ENCODE results near the gene FGD4. TPM values are rescaled to one million over a fixed set of nuclear protein-coding genes. Genes with fewer than 3 reads are reported as not detected.

Gene FGD4
- total and polyA plus RNA-seq, 4 donors, result 4.8 to 64.6 (median 24.2) TPM

- H3K9me3 ChIP-seq (ENCODE audit: control insufficient read depth in 4 of 4, insufficient read depth in 3 of 4, low read length in 3 of 4), result no peaks in the 10 kb centered on the region
- H3K4me3 ChIP-seq, result no peak overlapping the region
- no peak overlapping the region for H3K27ac ChIP-seq (ENCODE audit: low read depth in 1 of 2, low read length in 1 of 2)
- no peak overlapping the region for H3K9ac ChIP-seq (ENCODE audit: insufficient read depth in 1 of 2, low read length in 2 of 2)
- H3K27me3 ChIP-seq (ENCODE audit: control insufficient read depth in 3 of 3, insufficient read depth in 3 of 3, low read length in 2 of 3), result no peaks in the 10 kb centered on the region
- DNase-seq (no peak), ATAC-seq (ENCODE audit: insufficient read depth, low FRiP score) (no peak)
- peaks cover 0 to 15% (median 0%) of the 10 kb centered on the region in 5 donors for H3K4me1 ChIP-seq (ENCODE audit: control insufficient read depth in 5 of 5, insufficient read depth in 5 of 5, low read length in 5 of 5)
- WGBS, 2 donors, result 59 to 78% methylated on average over 1 of the region's 1 CpG
- H3K36me3 ChIP-seq (ENCODE audit: control insufficient read depth in 4 of 4, insufficient read depth in 4 of 4, low read length in 4 of 4), result no peaks in the 10 kb centered on the region
- TF ChIP-seq, protein P1, sequence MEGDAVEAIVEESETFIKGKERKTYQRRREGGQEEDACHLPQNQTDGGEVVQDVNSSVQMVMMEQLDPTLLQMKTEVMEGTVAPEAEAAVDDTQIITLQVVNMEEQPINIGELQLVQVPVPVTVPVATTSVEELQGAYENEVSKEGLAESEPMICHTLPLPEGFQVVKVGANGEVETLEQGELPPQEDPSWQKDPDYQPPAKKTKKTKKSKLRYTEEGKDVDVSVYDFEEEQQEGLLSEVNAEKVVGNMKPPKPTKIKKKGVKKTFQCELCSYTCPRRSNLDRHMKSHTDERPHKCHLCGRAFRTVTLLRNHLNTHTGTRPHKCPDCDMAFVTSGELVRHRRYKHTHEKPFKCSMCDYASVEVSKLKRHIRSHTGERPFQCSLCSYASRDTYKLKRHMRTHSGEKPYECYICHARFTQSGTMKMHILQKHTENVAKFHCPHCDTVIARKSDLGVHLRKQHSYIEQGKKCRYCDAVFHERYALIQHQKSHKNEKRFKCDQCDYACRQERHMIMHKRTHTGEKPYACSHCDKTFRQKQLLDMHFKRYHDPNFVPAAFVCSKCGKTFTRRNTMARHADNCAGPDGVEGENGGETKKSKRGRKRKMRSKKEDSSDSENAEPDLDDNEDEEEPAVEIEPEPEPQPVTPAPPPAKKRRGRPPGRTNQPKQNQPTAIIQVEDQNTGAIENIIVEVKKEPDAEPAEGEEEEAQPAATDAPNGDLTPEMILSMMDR (IDR thresholded peaks at IDR 0.05; ENCODE audit: control extremely low read depth, extremely low read depth), result no peak
Observed at GRCh38 chr12:32515137-32515873, 115.9 kb downstream of the FGD4 start.

DNA sequence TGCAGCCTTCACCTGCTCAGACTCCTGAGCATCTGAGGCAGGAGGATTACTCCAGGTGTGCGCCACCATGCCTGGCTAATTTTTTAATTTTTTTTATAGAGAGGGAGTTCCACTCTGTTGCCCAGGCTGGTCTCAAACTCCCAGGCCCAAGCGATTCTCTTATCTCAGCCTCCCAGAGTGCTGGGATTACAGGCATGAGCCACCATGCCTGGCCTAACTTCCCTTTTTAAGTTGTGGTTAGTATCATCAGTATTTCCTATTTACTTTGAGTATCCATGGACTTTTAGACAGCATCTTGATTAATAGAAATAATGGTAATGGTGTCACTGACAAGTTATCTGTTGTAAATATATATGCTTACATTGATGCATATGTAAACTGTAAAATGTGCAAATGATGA lies 116.9 kb downstream of the FGD4 start:
- ATAC-seq (ENCODE audit: insufficient read depth, low FRiP score) (no peak), DNase-seq (no peak)
- Histone ChIP-seq H3K36me3 (ENCODE audit: control insufficient read depth in 4 of 4, insufficient read depth in 4 of 4, low read length in 4 of 4) (no peaks in the 10 kb centered on the region), H3K27me3 (ENCODE audit: control insufficient read depth in 3 of 3, insufficient read depth in 3 of 3, low read length in 2 of 3) (no peaks in the 10 kb centered on the region), H3K9me3 (ENCODE audit: control insufficient read depth in 4 of 4, insufficient read depth in 3 of 4, low read length in 3 of 4) (no peaks in the 10 kb centered on the region), H3K27ac (ENCODE audit: low read depth in 1 of 2, low read length in 1 of 2) (no peak overlapping the region), H3K9ac (ENCODE audit: insufficient read depth in 1 of 2, low read length in 2 of 2) (no peak overlapping the region), H3K4me3 (no peak overlapping the region), H3K4me1 (ENCODE audit: control insufficient read depth in 5 of 5, insufficient read depth in 5 of 5, low read length in 5 of 5) (peaks cover 0 to 11% (median 0%) of the 10 kb centered on the region in 5 donors)
- TF ChIP-seq, protein P1 (IDR thresholded peaks at IDR 0.05; ENCODE audit: control extremely low read depth, extremely low read depth), result no peak
- 40 to 61% methylated on average over 2 of the region's 2 CpGs for WGBS, 2 donors

DNA sequence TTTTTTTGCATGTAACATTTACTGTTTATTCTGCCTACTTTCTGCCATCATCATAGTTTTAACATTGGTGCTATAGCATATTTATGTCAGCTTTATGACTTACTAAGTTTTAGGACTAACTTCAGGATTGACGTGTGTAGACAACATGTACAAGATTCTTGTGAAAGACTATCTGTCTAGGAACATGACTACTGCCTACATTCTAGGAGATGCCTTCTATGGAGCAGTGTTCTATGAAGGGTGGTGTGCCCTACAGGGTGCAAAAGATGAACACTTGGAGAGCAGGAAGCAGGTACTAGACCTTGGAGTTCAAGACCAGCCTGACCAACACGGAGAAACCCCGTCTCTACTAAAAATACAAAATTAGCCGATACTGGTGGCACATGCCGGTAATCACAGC lies 118.6 kb downstream of the FGD4 start:
- TF ChIP-seq, protein P1 (IDR thresholded peaks at IDR 0.05; ENCODE audit: control extremely low read depth, extremely low read depth), result no peak
- H3K4me1 ChIP-seq (ENCODE audit: control insufficient read depth in 5 of 5, insufficient read depth in 5 of 5, low read length in 5 of 5), result peaks cover 0 to 20% (median 2%) of the 10 kb centered on the region in 5 donors
- WGBS, 2 donors, result 96 to 98% methylated on average over 5 of the region's 5 CpGs
- no peak overlapping the region for H3K27ac ChIP-seq (ENCODE audit: low read depth in 1 of 2, low read length in 1 of 2)
- H3K4me3 ChIP-seq, result no peak overlapping the region
- no peaks in the 10 kb centered on the region for H3K27me3 ChIP-seq (ENCODE audit: control insufficient read depth in 3 of 3, insufficient read depth in 3 of 3, low read length in 2 of 3)
- no peaks in the 10 kb centered on the region for H3K36me3 ChIP-seq (ENCODE audit: control insufficient read depth in 4 of 4, insufficient read depth in 4 of 4, low read length in 4 of 4)
- no peaks in the 10 kb centered on the region for H3K9me3 ChIP-seq (ENCODE audit: control insufficient read depth in 4 of 4, insufficient read depth in 3 of 4, low read length in 3 of 4)
- DNase-seq (no peak), ATAC-seq (ENCODE audit: insufficient read depth, low FRiP score) (no peak)
- H3K9ac ChIP-seq (ENCODE audit: insufficient read depth in 1 of 2, low read length in 2 of 2), result no peak overlapping the region

All from lung (tissue), 12 donors.